ENCODE results near the gene ULK4.
"Not testable (repeated sequence)": the region's sequence is repeated elsewhere in the genome, so short reads cannot be mapped to it uniquely, and the experiment has no call there.

The ULK4 gene

DNA sequence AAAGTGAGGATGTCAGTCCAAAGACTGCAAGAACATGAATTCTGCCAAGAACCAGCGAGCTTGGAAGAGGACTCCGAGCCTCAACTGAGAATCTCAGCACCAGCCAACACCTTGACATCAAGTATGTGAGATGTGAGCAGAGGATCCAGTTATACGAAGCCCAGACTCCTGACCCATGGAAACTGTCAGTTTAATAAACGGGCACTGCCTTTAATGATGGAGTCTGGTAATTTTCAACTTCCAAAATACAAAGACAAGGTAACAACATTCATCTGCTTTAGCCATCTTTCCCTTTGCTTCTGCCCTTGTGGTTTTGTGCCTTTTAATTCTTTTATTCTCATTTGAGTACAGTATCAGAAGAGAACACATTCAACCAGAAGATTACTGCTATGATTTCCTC is 211.9 kb downstream of the ULK4 start:
- DNase-seq: no peak

- no peak for DNase-seq
These were observed 215.7 kb downstream of the ULK4 start for GRCh38 chr3:41746215-41746614.

- DNase-seq: no peak
These were observed 219.8 kb downstream of the ULK4 start for GRCh38 chr3:41742121-41742520.

DNA sequence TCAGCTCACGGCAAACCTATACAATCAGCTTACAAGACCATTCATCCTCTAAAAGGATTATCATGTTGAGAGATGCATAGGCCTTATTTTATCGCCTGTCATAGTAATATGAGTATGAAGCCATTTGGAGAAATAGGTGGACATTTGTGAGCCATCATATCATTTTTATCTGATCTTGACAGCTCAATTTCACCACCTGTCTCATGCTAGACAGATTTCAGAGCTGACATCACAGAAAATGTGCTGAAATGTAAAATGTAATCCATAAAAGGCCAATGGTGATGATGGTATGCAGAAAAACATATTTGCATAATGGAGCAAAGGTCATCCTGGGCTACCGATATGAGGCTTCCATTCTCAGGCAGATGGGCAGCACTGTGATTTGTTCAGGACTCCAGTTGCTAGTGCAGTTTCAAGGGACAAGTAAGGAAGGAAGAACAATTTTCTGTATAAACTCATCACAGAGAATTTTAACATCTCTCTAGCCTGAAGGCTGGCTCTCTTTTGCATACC is 221.5 kb downstream of the ULK4 start:
- no peak for DNase-seq

GRCh38 chr3:41726891-41727290 is 235.0 kb downstream of the ULK4 start:
- DNase-seq: no peak

- no peak for DNase-seq
These were observed 244.3 kb downstream of the ULK4 start for GRCh38 chr3:41717641-41718040.

DNA sequence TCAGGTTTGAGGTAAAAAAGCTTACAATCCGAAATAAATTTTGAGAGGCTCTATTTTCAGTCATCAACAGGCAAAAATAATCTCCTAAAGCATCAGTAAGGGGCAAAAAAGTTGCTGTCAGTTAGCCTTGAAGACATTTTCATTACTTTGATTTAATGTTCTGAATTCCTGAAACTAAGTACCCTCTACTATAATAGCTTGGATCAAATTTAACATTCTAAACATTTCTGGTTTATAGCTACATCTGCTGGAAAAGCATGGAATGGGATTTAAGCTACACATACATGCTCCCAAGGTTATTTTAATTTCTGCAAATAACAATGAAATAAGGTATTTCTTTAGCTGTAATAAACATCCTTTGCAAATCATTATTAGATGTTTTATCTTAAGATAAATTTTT is 245.4 kb downstream of the ULK4 start:
- no peak for DNase-seq

GRCh38 chr3:41715376-41715775 is 246.5 kb downstream of the ULK4 start:
- no peak for DNase-seq

DNA sequence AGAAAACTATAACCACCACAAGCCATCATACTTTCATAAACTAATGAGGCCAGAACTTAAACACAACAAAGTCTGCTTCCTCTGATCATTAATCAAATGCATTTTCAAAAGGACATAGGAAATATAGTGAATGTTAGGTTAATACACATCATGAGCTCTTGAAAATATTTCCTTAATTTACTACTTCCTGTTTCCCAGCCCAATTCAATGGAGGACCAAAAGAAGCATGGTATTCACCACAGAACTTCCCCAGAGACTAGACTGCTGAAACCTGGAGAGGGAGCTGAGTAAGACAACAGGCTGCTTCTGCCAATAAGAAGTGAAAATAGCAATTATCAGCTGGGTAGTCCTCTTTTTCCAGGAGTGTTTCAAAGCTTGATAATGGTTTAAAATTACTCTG is 250.3 kb downstream of the ULK4 start:
- peak; percentile 31 to 40 for DNase-seq

DNA sequence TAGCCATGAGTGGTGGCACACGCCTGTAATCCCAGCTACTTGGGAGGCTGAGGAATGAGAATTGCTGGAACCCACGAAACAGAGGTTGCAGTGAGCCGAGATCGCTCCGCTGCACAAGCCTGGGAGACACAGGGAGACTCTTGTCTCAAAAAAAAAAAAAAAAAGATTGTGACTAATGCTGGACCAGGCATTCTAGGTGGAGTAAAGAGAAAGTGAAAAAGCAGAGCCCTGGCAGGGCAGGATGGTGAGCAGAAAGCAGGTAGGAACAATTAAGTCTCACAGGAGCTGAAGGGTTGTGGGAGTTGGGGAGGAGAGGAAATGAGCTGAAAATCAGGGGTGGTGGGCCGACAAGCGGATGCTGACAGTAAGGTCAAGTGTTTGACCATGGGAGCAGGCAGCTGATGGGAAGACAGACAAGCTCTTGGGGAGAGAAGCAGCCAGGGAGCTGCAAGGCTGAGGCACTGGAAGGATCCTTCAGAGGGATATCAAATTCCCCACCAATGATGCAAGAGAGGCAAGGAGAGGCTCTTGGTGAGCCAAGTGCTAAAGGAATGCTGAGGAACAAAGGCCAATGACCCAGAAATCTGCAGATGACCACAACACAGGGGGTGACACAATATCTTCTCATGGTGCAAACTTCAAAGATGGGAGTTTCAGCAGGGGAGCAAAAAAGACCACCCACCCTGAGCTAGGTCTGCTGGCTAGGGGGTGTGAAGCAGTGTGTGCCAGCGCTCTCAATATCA is 251.1 kb downstream of the ULK4 start:
- DNase-seq: no peak

DNA sequence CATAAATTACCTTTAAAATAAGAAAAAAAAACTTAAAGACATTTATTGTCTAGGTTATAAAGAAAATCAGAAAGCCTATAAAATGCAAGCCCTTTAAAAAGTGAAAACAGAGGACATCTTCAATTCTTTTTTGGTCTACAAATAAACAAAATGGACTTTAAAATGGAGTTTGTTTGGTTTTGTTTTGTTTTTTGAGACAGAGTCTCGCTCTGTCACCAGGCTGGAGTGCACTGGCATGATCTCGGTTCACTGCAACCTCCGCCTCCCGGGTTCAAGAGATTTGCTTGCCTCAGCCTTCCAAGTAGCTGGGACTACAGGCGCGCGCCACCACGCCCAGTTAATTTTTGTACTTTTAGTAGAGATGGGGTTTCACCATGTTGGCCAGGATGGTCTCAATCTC is 252.7 kb downstream of the ULK4 start:
- DNase-seq: not testable (repeated sequence)

GRCh38 chr3:41708176-41708575 is 253.7 kb downstream of the ULK4 start:
- no peak for DNase-seq

GRCh38 chr3:41705893-41706292 is 256.0 kb downstream of the ULK4 start:
- no peak for DNase-seq

GRCh38 chr3:41701191-41701698 is 260.7 kb downstream of the ULK4 start:
- DNase-seq: no peak

DNA sequence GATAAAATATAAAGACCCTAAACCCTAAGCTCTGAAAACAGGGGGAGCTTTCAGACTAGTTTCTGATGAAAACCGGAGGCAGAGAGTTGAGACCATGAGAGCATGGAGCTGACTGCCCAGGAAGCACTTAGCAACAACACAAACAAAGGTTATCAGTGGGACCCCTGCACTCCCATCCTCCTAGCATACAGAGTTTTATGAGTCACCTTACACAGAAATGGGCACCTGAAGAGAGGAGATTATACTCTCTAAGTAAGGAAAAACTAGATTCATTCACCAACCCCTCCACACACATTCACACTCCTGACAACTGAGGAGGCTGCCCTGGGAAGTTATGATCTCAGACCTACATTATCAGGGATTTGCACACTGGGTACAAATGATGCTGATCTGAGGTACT is 261.7 kb downstream of the ULK4 start:
- DNase-seq: no peak

GRCh38 chr3:41698898-41699297 is 263.0 kb downstream of the ULK4 start:
- no peak for DNase-seq

DNA sequence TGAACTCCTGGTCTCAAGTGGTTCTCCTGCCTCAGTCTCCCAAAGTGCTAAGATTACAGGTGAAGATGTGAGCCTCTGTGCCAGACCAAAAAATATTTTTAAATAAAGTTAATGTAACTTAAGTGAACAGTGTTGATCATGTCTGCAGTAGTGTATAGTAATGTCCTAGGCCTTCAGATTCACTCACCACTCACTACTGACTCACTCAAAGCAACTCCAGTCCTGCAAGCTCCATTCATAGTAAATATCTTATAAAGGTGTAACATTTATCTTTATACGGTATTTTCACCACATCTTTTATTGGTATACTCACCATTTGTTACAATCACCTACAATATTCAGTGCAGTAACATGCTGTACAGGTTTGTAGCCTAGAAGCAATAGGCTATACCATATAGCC is 264.2 kb downstream of the ULK4 start:
- DNase-seq: no peak

DNA sequence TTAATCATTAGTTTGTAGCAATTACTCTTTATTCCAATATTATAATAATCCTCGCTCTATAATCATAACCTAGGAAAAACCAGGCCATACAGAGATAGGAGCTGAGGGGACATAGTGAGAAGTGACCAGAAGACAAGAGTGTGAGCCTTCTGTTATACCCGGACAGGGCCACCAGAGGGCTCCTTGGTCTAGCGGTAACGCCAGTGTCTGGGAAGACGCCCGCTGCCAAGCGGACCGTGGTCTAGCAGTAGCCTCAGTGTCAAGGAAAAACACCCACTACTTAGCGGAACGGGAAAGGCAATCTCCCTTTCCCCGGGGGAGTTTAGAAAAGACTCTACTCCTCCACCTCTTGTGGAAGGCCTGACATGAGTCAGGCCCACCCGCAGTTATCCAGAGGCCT is 266.1 kb downstream of the ULK4 start:
- not testable (repeated sequence) for DNase-seq

DNA sequence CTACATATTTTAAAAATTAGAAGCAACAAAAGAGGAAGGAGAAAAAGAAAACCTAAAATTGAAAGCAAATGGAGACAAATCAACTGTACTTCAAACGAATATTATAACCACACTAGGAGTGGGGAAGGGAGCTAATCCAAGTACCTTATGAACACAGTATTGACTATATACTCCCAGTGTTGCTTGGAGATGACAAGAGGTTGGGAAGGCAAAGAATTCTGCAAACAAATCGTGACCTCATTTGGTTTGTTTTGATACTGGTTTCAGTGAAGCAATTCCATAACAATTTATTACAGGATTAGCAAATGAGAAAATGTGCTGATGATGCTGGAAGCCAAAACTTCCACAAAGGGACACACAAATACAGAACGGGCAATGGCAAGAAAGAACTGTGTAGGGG is 268.1 kb downstream of the ULK4 start:
- no peak for DNase-seq

DNA sequence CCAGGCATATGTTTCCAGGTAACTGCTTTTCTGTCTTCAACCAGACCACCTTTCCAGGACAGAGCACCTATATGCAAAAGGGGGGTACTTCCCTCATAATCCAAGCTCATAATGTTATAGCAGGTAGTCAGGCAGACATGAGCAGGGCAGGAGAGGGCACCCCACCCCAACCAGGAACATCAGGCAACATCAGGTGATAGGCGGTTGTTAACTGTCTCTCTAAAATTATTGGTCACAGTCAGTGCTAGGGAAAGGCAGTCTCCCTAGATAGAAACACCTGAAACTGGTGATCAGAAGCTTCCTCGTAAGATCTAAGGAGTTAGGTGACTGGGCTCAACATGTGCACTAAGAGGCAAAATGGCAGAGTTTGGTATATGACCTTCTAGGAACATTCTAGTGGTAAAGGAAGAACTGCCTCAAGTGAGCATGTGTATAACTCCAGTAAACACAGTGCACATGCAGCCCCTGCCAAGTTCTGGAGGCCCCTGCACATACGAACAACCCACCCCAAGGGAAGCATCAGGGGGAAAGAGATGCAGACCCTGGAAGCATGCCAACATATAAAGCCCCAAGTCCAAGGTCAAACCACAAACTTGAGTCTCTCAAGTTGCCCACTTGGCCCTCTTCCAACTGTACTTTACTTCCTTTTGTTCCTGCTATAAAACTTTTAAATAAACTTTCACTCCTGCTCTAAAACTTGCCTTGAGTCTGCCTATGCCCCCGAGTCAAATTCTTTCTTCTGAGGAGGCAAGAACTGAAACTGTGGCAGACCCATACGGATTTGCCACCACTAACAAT is 270.9 kb downstream of the ULK4 start:
- no peak for DNase-seq

DNA sequence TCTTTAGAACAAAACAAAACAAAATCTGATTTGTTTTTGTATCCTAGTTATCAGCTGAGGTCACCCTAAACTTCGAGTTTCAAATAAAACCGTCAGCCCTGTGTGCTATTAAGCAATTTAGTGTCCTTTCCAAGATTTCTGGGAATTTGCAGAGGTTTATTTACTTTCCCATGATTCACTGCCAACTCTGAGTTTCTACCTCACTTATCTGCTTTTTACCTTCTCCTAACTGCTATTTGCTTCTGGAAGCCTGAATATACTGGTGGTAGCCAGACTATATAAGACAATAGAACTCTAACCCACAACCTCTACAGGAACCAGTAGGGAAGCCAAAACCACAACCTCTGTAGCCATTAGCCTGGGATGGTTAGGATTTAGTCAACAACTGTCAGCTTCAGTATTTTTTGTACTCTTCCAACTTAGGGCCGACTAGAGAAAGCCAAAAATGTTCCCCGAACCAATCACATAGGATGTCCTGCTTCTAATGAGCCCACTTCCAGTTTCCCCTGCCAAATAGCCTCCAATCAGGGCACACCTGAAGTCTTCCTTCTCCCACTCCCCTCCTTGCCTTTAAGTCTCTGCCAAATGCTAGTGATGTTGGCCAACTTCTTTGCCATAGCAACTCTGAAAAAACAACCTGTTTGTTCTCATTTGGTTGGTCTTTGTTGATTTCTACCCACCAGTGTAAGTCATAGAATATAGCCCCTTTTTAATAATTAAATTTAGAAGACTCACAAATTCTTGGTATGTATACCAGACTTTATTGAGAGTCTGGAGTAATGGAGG is 273.1 kb downstream of the ULK4 start:
- DNase-seq: no peak

DNA sequence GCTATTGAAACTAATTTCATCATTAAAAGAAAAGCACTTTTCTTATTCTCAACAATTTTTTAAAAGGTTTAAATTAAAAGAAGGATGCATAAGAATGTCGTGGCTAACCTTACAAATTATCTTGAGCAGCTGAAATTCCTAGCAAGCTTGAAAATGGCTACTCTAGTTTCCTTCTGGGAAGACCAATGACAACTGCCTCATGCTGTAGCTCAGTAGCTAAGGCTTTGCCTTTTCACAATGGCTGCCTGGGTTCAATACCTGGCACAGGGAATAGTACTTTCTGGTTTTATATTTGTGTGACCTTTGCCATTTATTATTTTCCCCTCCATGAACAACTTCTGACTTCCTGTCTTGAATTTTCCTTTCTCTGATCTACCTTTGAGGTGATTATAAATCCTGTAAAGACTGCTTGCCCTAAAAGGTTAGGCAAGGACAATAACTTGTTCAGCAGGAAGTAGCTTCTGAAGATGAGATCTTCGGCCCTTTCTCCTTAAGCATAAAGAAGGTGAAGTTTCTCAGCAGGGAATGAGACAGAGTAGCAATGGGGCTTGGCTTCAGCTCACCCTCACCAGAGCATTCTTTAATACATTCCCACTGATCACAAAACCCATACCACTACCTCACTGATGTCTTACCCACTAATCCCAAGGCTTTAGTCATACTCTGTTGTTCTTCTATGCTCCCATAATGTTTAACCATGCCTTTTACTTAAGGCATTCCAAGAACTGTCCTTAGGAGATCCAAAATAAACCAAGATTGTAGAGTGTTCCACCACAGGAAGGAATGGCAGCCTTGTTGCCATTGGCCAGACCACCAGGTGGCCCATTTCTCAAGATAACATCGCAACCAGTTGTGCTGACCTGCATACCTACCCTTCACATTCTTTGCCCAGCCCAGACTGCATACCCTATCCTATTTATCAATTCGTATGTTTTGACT is 276.8 kb downstream of the ULK4 start:
- no peak for DNase-seq
